A673 (cell line): ENCODE data around the gene SPIRE2. TPM values are rescaled to one million over a fixed set of nuclear protein-coding genes. Genes with fewer than 3 reads are reported as not detected.

Experiments
- BruUV-seq: library from RNA; stranded (reverse); fragments of 400-500 nt; replicated peaks from 2 replicates; lab custom pipeline; 2021; lab: Mats Ljungman, UMichigan
- CTCF ChIA-PET: fragments of 300-600 bp; sonication (Branson Sonifier 250); formaldehyde crosslinking; loops from one replicate; lab custom pipeline; 2022; ENCODE audit warnings: antibody characterized with exemption; lab: Charles Lee
- POLR2A ChIA-PET: fragments of 300-600 bp; sonication (Branson Sonifier 250); formaldehyde crosslinking; loops from one replicate; lab custom pipeline; 2022; ENCODE audit warnings: antibody characterized with exemption; ENCODE audit not compliant: low non-redundant PET; lab: Charles Lee
- DNase-seq: peaks from one replicate; pipeline ENCODE4 v3.0.0-alpha.2; 2015; ENCODE audit warnings: low spot score
- H3K27ac ChIP-seq: fragments of 200-600 bp; sonication (generic); 2 replicates; pipeline ENCODE4 v1.5.1; 2016; ENCODE audit warnings: mixed run types, low read depth, mild to moderate bottlenecking, mixed read lengths, antibody characterized with exemption, low read length; ENCODE audit not compliant: poor library complexity, severe bottlenecking
- H3K27me3 ChIP-seq: fragments of 200-600 bp; sonication (generic); replicated peaks from 2 replicates; pipeline ENCODE4 v1.6.1; 2017; ENCODE audit warnings: mixed run types, low read depth, mild to moderate bottlenecking, mixed read lengths, antibody characterized with exemption, low read length; ENCODE audit not compliant: insufficient read depth, poor library complexity
- H3K36me3 ChIP-seq: fragments of 200-600 bp; sonication (generic); 2 replicates; pipeline ENCODE4 v1.6.1; 2016; ENCODE audit warnings: mixed run types, mild to moderate bottlenecking, mixed read lengths, antibody characterized with exemption, low read length; ENCODE audit not compliant: insufficient read depth, poor library complexity, severe bottlenecking
- H3K4me1 ChIP-seq: fragments of 200-600 bp; sonication (generic); 2 replicates; pipeline ENCODE4 v1.6.1; 2017; ENCODE audit warnings: mixed run types, mild to moderate bottlenecking, mixed read lengths, antibody characterized with exemption, low read length; ENCODE audit not compliant: insufficient read depth, poor library complexity, severe bottlenecking
- H3K4me3 ChIP-seq: fragments of 200-600 bp; sonication (generic); 2 replicates; pipeline ENCODE4 v1.5.1; 2016; ENCODE audit warnings: low read depth, mixed run types, mild to moderate bottlenecking, mixed read lengths, low read length; ENCODE audit not compliant: poor library complexity, severe bottlenecking
- H3K9me3 ChIP-seq: fragments of 200-600 bp; sonication (generic); 2 replicates; pipeline ENCODE4 v1.6.1; 2016; ENCODE audit warnings: mixed run types, low read depth, mild to moderate bottlenecking, mixed read lengths, antibody characterized with exemption, low read length; ENCODE audit not compliant: poor library complexity, severe bottlenecking
- CTCF ChIP-seq: fragments of 300-800, 200-600 bp; sonication (generic); conservative IDR thresholded peaks from 2 replicates; pipeline ENCODE4 v1.5.1; 2017; ENCODE audit warnings: low read depth, mild to moderate bottlenecking, antibody characterized with exemption, low read length, moderate library complexity, mixed read lengths
- EZH2 ChIP-seq: fragments of 200-600 bp; sonication (generic); IDR thresholded peaks from 2 replicates; pipeline ENCODE4 v1.6.1; 2017; ENCODE audit warnings: borderline replicate concordance, low read depth, mild to moderate bottlenecking, mixed read lengths, antibody characterized with exemption, low read length; ENCODE audit not compliant: poor library complexity, severe bottlenecking
- intact Hi-C: fragments of 100-400 bp; cut with micrococcal nuclease; formaldehyde crosslinking; loops from one replicate; pipeline ENCODE4 v1.10.0; 2022; ENCODE audit not compliant: unreplicated experiment
- total RNA-seq: library from RNA; stranded (reverse); gene quantifications from 2 replicates; pipeline ENCODE4 v1.2.3, GENCODE V29; 2021

SPIRE2 gene
- total RNA-seq, 1 experiment from 2014 or later = 18.9 TPM

- TF ChIP-seq CTCF (no peak), EZH2 (no peak)
- no peak overlapping the region for H3K4me3 ChIP-seq
- no TSS peak for BruUV-seq
- DNase-seq = no peak
- no peaks in the 10 kb centered on the region for H3K4me1 ChIP-seq
- H3K27ac ChIP-seq = no peak overlapping the region
- no peaks in the 10 kb centered on the region for H3K36me3 ChIP-seq
- CTCF ChIA-PET = no interaction called here
- POLR2A ChIA-PET = no interaction called here
- H3K9me3 ChIP-seq = no peaks in the 10 kb centered on the region
- H3K27me3 ChIP-seq = no peaks in the 10 kb centered on the region
- intact Hi-C loops = no loop called here
These were observed 8.8 kb downstream of the SPIRE2 start for GRCh38 chr16:89837014-89837546.

- Histone ChIP-seq H3K36me3 (no peaks in the 10 kb centered on the region), H3K9me3 (no peaks in the 10 kb centered on the region), H3K4me1 (peaks cover 10% of the 10 kb centered on the region), H3K27ac (no peak overlapping the region), H3K27me3 (no peaks in the 10 kb centered on the region), H3K4me3 (no peak overlapping the region)
- ChIA-PET CTCF (no interaction called here), POLR2A (no interaction called here)
- intact Hi-C loops = no loop called here
- TF ChIP-seq EZH2 (no peak), CTCF (no peak)
- no TSS peak for BruUV-seq
- DNase-seq = no peak
These were observed 13.0 kb downstream of the SPIRE2 start for GRCh38 chr16:89841275-89841674.

GRCh38 chr16:89842471-89843408, 14.5 kb downstream of the SPIRE2 start:
- CTCF ChIA-PET = interaction anchor here (0.5 kb wide), 1 partner anchor 15 kb away, joined by 4 read pairs; no protein-coding TSS in a partner anchor
- H3K27ac ChIP-seq = no peak overlapping the region
- no peak for TF ChIP-seq EZH2

More at GRCh38 chr16:89842471-89843408, 14.5 kb downstream of the SPIRE2 start:
- Histone ChIP-seq H3K36me3 (no peaks in the 10 kb centered on the region), H3K4me1 (peaks cover 10% of the 10 kb centered on the region), H3K9me3 (no peaks in the 10 kb centered on the region), H3K4me3 (no peak overlapping the region), H3K27me3 (no peaks in the 10 kb centered on the region)
- DNase-seq = peak; percentile 83
- intact Hi-C loops = no loop called here
- BruUV-seq = no TSS peak
- POLR2A ChIA-PET = no interaction called here
